NCI-H2227 treated with DMSO at 0.1 percent for 48 hours (cell line): ENCODE results near the gene TOX4.
"Not testable (repeated sequence)": the region's sequence is repeated elsewhere in the genome, so short reads cannot be mapped to it uniquely, and the experiment has no call there.

ENCODE experiments used
- DNase-seq: peaks from one replicate; lab custom pipeline; 2025; lab: John Stamatoyannopoulos, UW

The TOX4 gene

GRCh38 chr14:21535545-21536417 lies 58.8 kb downstream of the TOX4 start:
- DNase-seq = no peak

- no peak for DNase-seq
These were observed 59.6 kb downstream of the TOX4 start for GRCh38 chr14:21536418-21537089.

- no peak for DNase-seq
These were observed 60.1 kb downstream of the TOX4 start for GRCh38 chr14:21537090-21537424.

- DNase-seq = no peak
These were observed 62.4 kb downstream of the TOX4 start for GRCh38 chr14:21539189-21539940.

GRCh38 chr14:21541413-21542074 lies 64.5 kb downstream of the TOX4 start:
- no peak for DNase-seq

- DNase-seq = peak; percentile 54
These were observed 66.5 kb downstream of the TOX4 start for GRCh38 chr14:21543521-21543960.

GRCh38 chr14:21543963-21544362 lies 67.0 kb downstream of the TOX4 start:
- DNase-seq = no peak

- DNase-seq = not testable (repeated sequence)
These were observed 67.6 kb downstream of the TOX4 start for GRCh38 chr14:21544588-21544987.
